Subcutaneous abdominal adipose tissue (tissue), 5 donors: Measurements from ENCODE around the gene GOLGA8J.
A peak's percentile ranks its signal among the peaks of the same experiment; 100 is the strongest.
"Not testable (repeated sequence)": the region's sequence is repeated elsewhere in the genome, so short reads cannot be mapped to it uniquely, and the experiment has no call there.

ENCODE experiments used
- H3K27ac ChIP-seq: one replicate; pipeline ENCODE4 v1.7.0; 2013; ENCODE audit warnings: low read depth, mild to moderate bottlenecking, inconsistent platforms, low read length, moderate library complexity
- H3K27me3 ChIP-seq, 5 donors: one replicate each; pipeline ENCODE4 v1.7.0; 2013; ENCODE audit warnings: low read length in 5 of 5, inconsistent platforms in 1 of 5; ENCODE audit not compliant: control insufficient read depth in 5 of 5, insufficient read depth in 4 of 5
- H3K36me3 ChIP-seq, 5 donors: one replicate each; pipeline ENCODE4 v1.7.0; 2013; ENCODE audit warnings: low read length in 5 of 5; ENCODE audit not compliant: control insufficient read depth in 5 of 5, insufficient read depth in 5 of 5
- H3K4me1 ChIP-seq, 5 donors: one replicate each; pipeline ENCODE4 v1.7.0; 2013; ENCODE audit warnings: low read length in 5 of 5, mild to moderate bottlenecking in 3 of 5, moderate library complexity in 1 of 5; ENCODE audit not compliant: control insufficient read depth in 5 of 5, insufficient read depth in 5 of 5
- H3K4me3 ChIP-seq, 5 donors: one replicate each; pipeline ENCODE4 v1.7.0; 2013; ENCODE audit warnings: low read length in 5 of 5, low read depth in 1 of 5
- H3K9ac ChIP-seq, 5 donors: one replicate each; pipeline ENCODE4 v1.7.0; 2013; ENCODE audit warnings: low read length in 5 of 5, mild to moderate bottlenecking in 4 of 5, moderate library complexity in 3 of 5
- H3K9me3 ChIP-seq, 5 donors: one replicate each; pipeline ENCODE4 v1.7.0; 2013; ENCODE audit warnings: low read length in 5 of 5; ENCODE audit not compliant: control insufficient read depth in 5 of 5
- donor health status: healthy.
- donor health status: healthy.
- donor health status: healthy.
- donor health status: healthy.
- donor health status: healthy.

The GOLGA8J gene

DNA sequence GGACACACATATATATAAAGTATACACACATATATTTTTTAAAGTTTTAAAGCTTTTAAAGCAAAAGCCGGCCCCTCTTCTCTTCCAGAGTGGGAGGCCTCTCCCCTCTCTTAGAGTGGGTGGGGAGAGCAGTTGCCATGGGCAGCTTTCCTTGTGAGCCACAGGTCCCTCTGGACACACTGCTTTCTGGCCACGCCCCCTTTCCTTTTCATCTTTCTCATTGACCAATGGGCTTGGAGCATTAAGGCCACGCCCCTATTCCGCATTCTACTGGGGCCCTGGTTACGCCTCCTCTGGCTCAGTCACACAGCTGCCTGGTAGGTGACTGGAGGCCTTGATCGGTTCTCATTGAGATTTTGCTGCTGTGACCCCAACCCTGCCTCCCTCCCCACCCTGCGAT, at the start of gene GOLGA8J:
Gene GOLGA8J (plus strand): TSS at position 301 of the 400 bp plus-strand sequence. CDS start 98 bp downstream, at position 399.
- not testable (repeated sequence) for H3K9ac ChIP-seq, H3K9me3 ChIP-seq, H3K27ac ChIP-seq

DNA sequence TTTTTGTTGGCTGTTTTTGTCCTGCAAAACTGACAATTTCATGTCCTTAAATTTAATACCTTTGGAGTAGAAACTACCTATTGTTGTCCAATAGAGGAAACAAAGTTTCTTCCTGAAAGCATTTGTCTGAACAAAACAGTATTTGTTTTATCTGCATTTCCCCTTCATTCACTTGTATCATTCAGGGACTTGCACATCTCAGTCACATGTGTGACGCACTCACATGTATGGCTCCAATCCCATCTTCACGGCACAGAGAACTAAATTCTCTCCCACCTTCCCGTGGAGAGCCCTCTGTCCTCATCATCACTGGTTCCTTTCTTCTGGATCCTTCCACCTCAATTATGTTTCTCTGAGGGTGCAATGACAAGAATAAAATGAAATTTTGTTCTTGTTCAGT, 49.5 kb upstream of the GOLGA8J start:
- no peaks in the 10 kb centered on the region for H3K4me1 ChIP-seq
- H3K9ac ChIP-seq, result no peak overlapping the region
- H3K4me3 ChIP-seq, result no peak overlapping the region
- H3K9me3 ChIP-seq, result peaks cover 0 to 7% (median 2%) of the 10 kb centered on the region in 5 donors
- no peaks in the 10 kb centered on the region for H3K36me3 ChIP-seq
- H3K27ac ChIP-seq, result no peak overlapping the region
- H3K27me3 ChIP-seq, result no peaks in the 10 kb centered on the region

More for the DNA sequence above, at the start of gene GOLGA8J:
- not testable (repeated sequence) for H3K4me1 ChIP-seq, H3K36me3 ChIP-seq, H3K27me3 ChIP-seq, H3K4me3 ChIP-seq

DNA sequence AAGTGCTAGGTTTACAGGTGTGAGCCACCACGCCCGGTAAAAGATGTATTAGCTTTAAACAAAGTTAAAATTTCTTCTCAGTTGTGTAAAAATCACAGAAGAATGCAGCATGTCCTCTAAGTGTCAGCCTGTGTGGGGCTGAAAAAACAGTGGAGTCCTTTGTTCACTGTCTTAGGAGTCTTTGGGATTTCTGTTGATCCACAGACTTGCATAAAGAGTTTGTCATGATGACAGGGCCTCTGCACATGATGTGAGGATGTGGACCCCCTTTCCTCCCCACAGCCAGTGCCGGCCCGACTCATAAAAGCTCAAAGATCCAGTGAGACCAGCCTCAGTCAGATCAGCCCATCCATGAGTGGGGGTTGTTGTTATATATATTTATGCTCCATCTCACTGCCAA, 49.0 kb upstream of the GOLGA8J start:
- no peak overlapping the region for H3K4me3 ChIP-seq
- peaks cover 0 to 9% (median 2%) of the 10 kb centered on the region in 5 donors for H3K9me3 ChIP-seq
- H3K4me1 ChIP-seq, result peaks cover 0 to 5% (median 4%) of the 10 kb centered on the region in 5 donors
- H3K27ac ChIP-seq, result no peak overlapping the region
- H3K27me3 ChIP-seq, result no peaks in the 10 kb centered on the region
- H3K36me3 ChIP-seq, result no peaks in the 10 kb centered on the region
- H3K9ac ChIP-seq, result no peak overlapping the region

DNA sequence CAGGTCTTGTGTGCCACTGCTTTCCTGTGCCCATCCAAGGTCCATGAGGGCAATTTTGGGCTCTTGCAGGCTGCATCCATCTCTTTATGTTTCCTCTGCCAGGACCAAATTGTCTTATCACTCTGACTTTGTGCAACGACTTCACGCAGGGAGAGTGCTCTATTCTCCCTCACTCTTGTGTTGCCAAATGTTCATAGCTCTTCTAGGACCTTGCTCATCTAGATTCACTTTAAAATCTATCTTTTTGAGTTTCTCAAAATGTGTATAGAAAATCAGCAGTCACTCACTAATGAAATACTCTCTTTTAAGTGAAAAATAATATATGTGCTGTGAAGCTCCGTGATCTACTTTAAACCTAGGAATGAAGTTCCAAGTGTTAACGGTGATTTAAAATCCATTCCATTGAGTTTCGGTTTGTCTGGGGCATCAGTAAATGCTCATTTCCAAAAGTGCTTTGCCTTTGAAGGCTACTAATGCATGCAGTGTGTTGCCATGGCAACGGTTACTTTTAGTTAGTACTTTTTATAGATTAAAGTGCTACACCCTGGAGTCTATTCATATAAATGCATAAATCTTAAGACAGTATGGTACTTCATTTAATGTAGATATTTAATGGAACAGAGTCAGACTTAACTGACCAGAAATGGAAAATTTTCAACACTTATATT, 46.6 kb upstream of the GOLGA8J start:
- H3K4me1 ChIP-seq, result peaks cover 5 to 20% (median 14%) of the 10 kb centered on the region in 5 donors
- H3K27ac ChIP-seq, result no peak overlapping the region
- H3K9me3 ChIP-seq, result peaks cover 0 to 6% (median 2%) of the 10 kb centered on the region in 5 donors
- no peaks in the 10 kb centered on the region for H3K27me3 ChIP-seq
- H3K36me3 ChIP-seq, result no peaks in the 10 kb centered on the region
- H3K9ac ChIP-seq, result no peak overlapping the region
- no peak overlapping the region for H3K4me3 ChIP-seq

DNA sequence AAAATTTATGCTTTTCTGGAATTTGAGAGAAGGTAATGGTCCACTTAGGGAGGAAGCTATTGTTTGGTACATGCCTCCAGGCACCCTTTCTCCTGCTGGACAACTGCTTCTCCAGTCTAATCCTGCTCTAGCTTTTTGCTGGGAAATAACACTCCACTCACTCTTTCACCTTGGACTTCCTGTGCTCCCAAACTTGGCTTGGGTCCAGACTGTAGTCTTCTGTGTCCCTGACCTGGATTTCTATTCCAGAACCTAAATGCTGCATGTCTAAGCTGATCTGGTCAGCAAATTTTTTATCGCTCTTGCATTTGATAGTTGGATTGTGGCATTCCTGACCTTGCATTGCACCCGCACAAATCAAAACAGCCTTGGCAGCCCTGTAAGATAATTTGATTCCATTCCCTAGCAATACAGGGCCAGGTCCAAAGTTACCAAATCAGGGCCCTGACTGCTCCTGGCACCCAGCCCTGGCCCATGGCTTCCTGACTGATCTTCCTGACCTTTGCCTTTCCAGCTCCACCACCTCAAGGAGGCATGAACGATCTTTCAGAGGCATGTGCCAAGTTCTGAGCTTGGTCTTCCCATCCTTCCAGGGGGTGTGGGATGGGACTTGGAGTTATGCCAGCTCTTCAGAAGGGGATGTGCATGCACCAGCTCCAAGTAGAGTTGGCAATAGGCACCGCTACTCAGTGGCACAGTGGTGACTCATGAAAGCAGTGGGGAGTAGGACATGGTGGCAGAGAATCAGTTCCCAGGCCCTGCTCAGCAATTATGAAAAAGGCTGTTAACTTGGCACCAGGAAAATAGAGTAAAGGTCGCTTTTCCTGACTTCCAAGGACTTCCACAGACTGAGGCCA, 43.9 kb upstream of the GOLGA8J start:
- H3K9ac ChIP-seq, result no peak overlapping the region
- peaks cover 0 to 6% (median 2%) of the 10 kb centered on the region in 5 donors for H3K9me3 ChIP-seq
- H3K4me1 ChIP-seq, result peaks cover 5 to 21% (median 15%) of the 10 kb centered on the region in 5 donors
- no peaks in the 10 kb centered on the region for H3K36me3 ChIP-seq
- H3K27me3 ChIP-seq, result no peaks in the 10 kb centered on the region
- no peak overlapping the region for H3K27ac ChIP-seq
- peak overlapping the region in 1 of 5 donors; percentile 46 for H3K4me3 ChIP-seq

DNA sequence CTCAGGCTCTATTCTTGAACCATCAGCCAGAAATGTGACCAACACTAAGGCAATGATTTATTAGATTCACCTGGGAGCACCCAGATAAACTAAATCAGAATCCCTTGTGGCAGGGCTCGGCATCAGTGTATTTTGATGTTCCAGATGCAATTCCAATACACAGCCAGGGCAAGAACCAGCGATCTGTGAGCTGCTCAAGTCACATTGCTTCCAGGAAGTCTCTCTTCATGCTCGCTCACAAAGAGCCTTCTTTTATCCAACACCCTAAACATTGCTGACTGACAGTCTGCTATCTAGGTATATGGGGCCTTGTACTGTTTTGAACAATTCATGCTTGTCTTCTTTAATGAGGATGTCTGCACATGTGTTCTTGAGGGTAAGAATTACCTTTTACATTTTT, 40.9 kb upstream of the GOLGA8J start:
- peaks cover 0 to 6% (median 2%) of the 10 kb centered on the region in 5 donors for H3K9me3 ChIP-seq
- no peaks in the 10 kb centered on the region for H3K36me3 ChIP-seq
- no peaks in the 10 kb centered on the region for H3K27me3 ChIP-seq
- H3K4me3 ChIP-seq, result no peak overlapping the region
- no peak overlapping the region for H3K27ac ChIP-seq
- H3K4me1 ChIP-seq, result peaks cover 5 to 21% (median 15%) of the 10 kb centered on the region in 5 donors
- no peak overlapping the region for H3K9ac ChIP-seq

GRCh38 chr15:30042556-30042955, 40.2 kb upstream of the GOLGA8J start:
- H3K9ac ChIP-seq, result peak overlapping the region in 1 of 5 donors; percentile 10
- no peaks in the 10 kb centered on the region for H3K36me3 ChIP-seq
- H3K9me3 ChIP-seq, result peaks cover 0 to 6% (median 2%) of the 10 kb centered on the region in 5 donors
- peaks cover 5 to 21% (median 15%) of the 10 kb centered on the region in 5 donors for H3K4me1 ChIP-seq
- no peak overlapping the region for H3K27ac ChIP-seq
- no peaks in the 10 kb centered on the region for H3K27me3 ChIP-seq
- H3K4me3 ChIP-seq, result no peak overlapping the region

DNA sequence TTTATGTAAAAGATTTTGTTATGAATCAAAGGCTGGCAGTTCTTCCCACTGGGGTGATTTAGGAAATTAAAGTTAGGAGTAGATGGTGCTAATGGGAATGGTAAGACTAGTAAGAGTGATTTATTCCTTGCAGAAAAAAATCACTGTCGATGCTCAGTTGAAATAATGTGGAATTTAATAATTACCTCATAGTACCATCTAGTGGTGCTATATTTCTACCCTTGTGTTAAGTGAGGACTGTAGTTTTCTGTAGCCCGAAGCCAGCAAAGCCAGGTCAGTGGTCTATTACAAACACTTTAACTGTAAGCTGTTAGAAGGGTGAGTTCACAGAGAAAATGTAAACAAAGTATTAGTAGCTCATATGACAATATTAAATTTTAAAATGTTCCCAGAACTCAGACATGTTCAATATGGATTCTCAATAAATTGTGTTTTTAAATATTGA, 39.5 kb upstream of the GOLGA8J start:
- H3K4me3 ChIP-seq, result no peak overlapping the region
- H3K9me3 ChIP-seq, result peaks cover 0 to 2% (median 0%) of the 10 kb centered on the region in 5 donors
- peaks cover 5 to 21% (median 15%) of the 10 kb centered on the region in 5 donors for H3K4me1 ChIP-seq
- H3K36me3 ChIP-seq, result no peaks in the 10 kb centered on the region
- no peaks in the 10 kb centered on the region for H3K27me3 ChIP-seq
- no peak overlapping the region for H3K27ac ChIP-seq
- no peak overlapping the region for H3K9ac ChIP-seq

- Histone ChIP-seq H3K9me3 (no peaks in the 10 kb centered on the region), H3K9ac (no peak overlapping the region), H3K27me3 (no peaks in the 10 kb centered on the region), H3K4me3 (no peak overlapping the region), H3K36me3 (no peaks in the 10 kb centered on the region), H3K4me1 (peaks cover 0 to 11% (median 7%) of the 10 kb centered on the region in 5 donors), H3K27ac (no peak overlapping the region)
These were observed 38.4 kb upstream of the GOLGA8J start for GRCh38 chr15:30044377-30044776.

DNA sequence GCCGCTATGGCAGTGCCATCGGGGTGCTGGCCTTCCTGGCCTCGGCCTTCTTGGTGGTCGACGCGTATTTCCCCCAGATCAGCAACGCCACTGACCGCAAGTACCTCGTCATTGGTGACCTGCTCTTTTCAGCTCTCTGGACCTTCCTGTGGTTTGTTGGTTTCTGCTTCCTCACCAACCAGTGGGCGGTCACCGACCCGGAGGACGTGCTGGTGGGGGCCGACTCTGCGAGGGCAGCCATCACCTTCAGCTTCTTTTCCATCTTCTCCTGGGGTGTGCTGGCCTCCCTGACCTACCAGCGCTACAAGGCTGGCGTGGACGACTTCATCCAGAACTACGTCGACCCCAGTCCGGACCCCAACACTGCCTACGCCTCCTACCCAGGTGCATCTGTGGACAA, 37.9 kb upstream of the GOLGA8J start:
- H3K36me3 ChIP-seq, H3K9me3 ChIP-seq, H3K27me3 ChIP-seq, H3K27ac ChIP-seq, H3K4me3 ChIP-seq, H3K4me1 ChIP-seq, H3K9ac ChIP-seq: not testable (repeated sequence)
